ENCODE data around the gene TRIM4. TPM values are rescaled to one million over a fixed set of nuclear protein-coding genes. Genes with fewer than 3 reads are reported as not detected.

The TRIM4 gene
- total RNA-seq, 1 donor from 2014 or later = 8.9 TPM

- Mint-ChIP-seq H3K27ac (ENCODE audit: unreplicated experiment) (no peak overlapping the region), H3K4me3 (no peak overlapping the region), H3K36me3 (ENCODE audit: low read depth) (peaks cover 9% of the 10 kb centered on the region), H3K4me1 (peaks cover 22% of the 10 kb centered on the region), H3K27me3 (ENCODE audit: low read depth) (peaks cover 54% of the 10 kb centered on the region), H3K9me3 (peaks cover 4% of the 10 kb centered on the region)
- no peak for DNase-seq (ENCODE audit: low read depth, low spot score)
- TF ChIP-seq CTCF (conservative IDR thresholded peaks at IDR 0.05) = no peak
Measured at GRCh38 chr7:99926321-99926720, 7.0 kb upstream of the TRIM4 start.

GRCh38 chr7:99923200-99923599 lies 3.9 kb upstream of the TRIM4 start:
- Mint-ChIP-seq H3K4me3 (no peak overlapping the region), H3K9me3 (peaks cover 13% of the 10 kb centered on the region)
- TF ChIP-seq CTCF (conservative IDR thresholded peaks at IDR 0.05) = no peak

GRCh38 chr7:99920149-99920548 lies 819 bp upstream of the TRIM4 start:
- Mint-ChIP-seq H3K4me3 (peak overlapping the region; percentile 93), H3K4me1 (peaks cover 12% of the 10 kb centered on the region), H3K9me3 (peaks cover 13% of the 10 kb centered on the region), H3K36me3 (ENCODE audit: low read depth) (peaks cover 15% of the 10 kb centered on the region), H3K27me3 (ENCODE audit: low read depth) (peaks cover 20% of the 10 kb centered on the region), H3K27ac (ENCODE audit: unreplicated experiment) (peak overlapping the region; percentile 59)
- no peak for TF ChIP-seq CTCF (conservative IDR thresholded peaks at IDR 0.05)
- no peak for DNase-seq (ENCODE audit: low read depth, low spot score)

More at GRCh38 chr7:99923200-99923599, 3.9 kb upstream of the TRIM4 start:
- Mint-ChIP-seq H3K27ac (ENCODE audit: unreplicated experiment) (no peak overlapping the region), H3K4me1 (peaks cover 10% of the 10 kb centered on the region), H3K36me3 (ENCODE audit: low read depth) (peaks cover 15% of the 10 kb centered on the region), H3K27me3 (ENCODE audit: low read depth) (peaks cover 35% of the 10 kb centered on the region)
- DNase-seq (ENCODE audit: low read depth, low spot score) = no peak

GRCh38 chr7:99919814-99920112 lies 433 bp upstream of the TRIM4 start:
- Mint-ChIP-seq H3K9me3 (peaks cover 13% of the 10 kb centered on the region), H3K4me1 (peaks cover 12% of the 10 kb centered on the region), H3K27me3 (ENCODE audit: low read depth) (peaks cover 19% of the 10 kb centered on the region), H3K36me3 (ENCODE audit: low read depth) (peaks cover 15% of the 10 kb centered on the region), H3K27ac (ENCODE audit: unreplicated experiment) (peak overlapping the region; percentile 59), H3K4me3 (peak overlapping the region; percentile 93)
- TF ChIP-seq CTCF (conservative IDR thresholded peaks at IDR 0.05) = no peak
- DNase-seq (ENCODE audit: low read depth, low spot score) = no peak

DNA sequence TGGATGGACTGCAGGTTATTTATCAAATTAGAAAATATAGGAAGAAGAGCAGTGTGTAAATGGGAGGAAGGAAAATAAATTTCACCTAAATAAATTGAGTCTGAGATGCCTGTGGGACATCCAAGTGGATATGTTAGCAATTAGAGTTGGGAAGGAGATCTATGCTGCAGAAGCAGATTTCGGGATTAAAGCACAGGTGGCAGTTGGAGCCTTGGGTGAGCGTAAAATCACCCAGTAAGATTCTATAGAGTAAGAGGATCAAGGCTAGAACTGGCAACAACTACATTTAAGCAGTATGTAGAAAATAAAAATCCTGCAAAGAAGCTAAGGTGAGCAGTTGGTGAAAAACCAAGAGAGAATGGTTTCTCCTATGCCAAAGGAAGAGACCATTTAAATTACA lies 8.4 kb downstream of the TRIM4 start:
- no peak overlapping the region for H3K27ac Mint-ChIP-seq (ENCODE audit: unreplicated experiment)
- TF ChIP-seq CTCF (conservative IDR thresholded peaks at IDR 0.05) = no peak
- no peaks in the 10 kb centered on the region for H3K9me3 Mint-ChIP-seq
- no peak for DNase-seq (ENCODE audit: low read depth, low spot score)
- no peak overlapping the region for H3K4me3 Mint-ChIP-seq
- peaks cover 5% of the 10 kb centered on the region for H3K36me3 Mint-ChIP-seq (ENCODE audit: low read depth)
- H3K4me1 Mint-ChIP-seq = no peaks in the 10 kb centered on the region
- peaks cover 37% of the 10 kb centered on the region for H3K27me3 Mint-ChIP-seq (ENCODE audit: low read depth)

GRCh38 chr7:99901581-99901980 lies 17.7 kb downstream of the TRIM4 start:
- Mint-ChIP-seq H3K36me3 (ENCODE audit: low read depth) (peaks cover 13% of the 10 kb centered on the region), H3K27ac (ENCODE audit: unreplicated experiment) (no peak overlapping the region), H3K4me3 (no peak overlapping the region), H3K4me1 (no peaks in the 10 kb centered on the region), H3K27me3 (ENCODE audit: low read depth) (peaks cover 35% of the 10 kb centered on the region), H3K9me3 (no peaks in the 10 kb centered on the region)
- no peak for TF ChIP-seq CTCF (conservative IDR thresholded peaks at IDR 0.05)
- DNase-seq (ENCODE audit: low read depth, low spot score) = no peak

Measured in neural crest cell (in vitro differentiated cells).